HG03521 (cell line): ENCODE results near the gene DENND1A.

Experiments
- ATAC-seq: cut with Tn5 transposase; IDR thresholded peaks from one replicate; pipeline ENCODE4 v1.9.1; 2021; ENCODE audit warnings: mild to moderate bottlenecking, moderate library complexity; ENCODE audit not compliant: unreplicated experiment

DENND1A gene

GRCh38 chr9:123660691-123661466 lies 269.0 kb downstream of the DENND1A start:
- no peak for ATAC-seq

GRCh38 chr9:123659358-123659757 lies 270.6 kb downstream of the DENND1A start:
- ATAC-seq = no peak

GRCh38 chr9:123658792-123659191 lies 271.1 kb downstream of the DENND1A start:
- ATAC-seq = no peak

GRCh38 chr9:123657941-123658340 lies 272.0 kb downstream of the DENND1A start:
- ATAC-seq = no peak

GRCh38 chr9:123657099-123657498 lies 272.8 kb downstream of the DENND1A start:
- no peak for ATAC-seq

GRCh38 chr9:123656565-123656964 lies 273.4 kb downstream of the DENND1A start:
- ATAC-seq = no peak

- ATAC-seq = no peak
Observed at GRCh38 chr9:123655681-123656423, 274.1 kb downstream of the DENND1A start.

GRCh38 chr9:123654994-123655637 lies 274.8 kb downstream of the DENND1A start:
- ATAC-seq = no peak

GRCh38 chr9:123654218-123654993 lies 275.5 kb downstream of the DENND1A start:
- ATAC-seq = no peak

- no peak for ATAC-seq
Observed at GRCh38 chr9:123652416-123652815, 277.5 kb downstream of the DENND1A start.

- no peak for ATAC-seq
Observed at GRCh38 chr9:123651871-123652270, 278.1 kb downstream of the DENND1A start.

- no peak for ATAC-seq
Observed at GRCh38 chr9:123651273-123651672, 278.7 kb downstream of the DENND1A start.

- ATAC-seq = no peak
Observed at GRCh38 chr9:123649909-123650308, 280.0 kb downstream of the DENND1A start.

- no peak for ATAC-seq
Observed at GRCh38 chr9:123647145-123647544, 282.8 kb downstream of the DENND1A start.

GRCh38 chr9:123645762-123646161 lies 284.2 kb downstream of the DENND1A start:
- no peak for ATAC-seq

GRCh38 chr9:123645126-123645525 lies 284.8 kb downstream of the DENND1A start:
- no peak for ATAC-seq

GRCh38 chr9:123643518-123643917 lies 286.4 kb downstream of the DENND1A start:
- no peak for ATAC-seq

- ATAC-seq = no peak
Observed at GRCh38 chr9:123642291-123643278, 287.3 kb downstream of the DENND1A start.

- ATAC-seq = no peak
Observed at GRCh38 chr9:123640792-123641222, 289.1 kb downstream of the DENND1A start.

GRCh38 chr9:123639743-123640142 lies 290.2 kb downstream of the DENND1A start:
- ATAC-seq = no peak
